A673 (cell line): ENCODE data around the gene CALN1.

Source experiments
- CTCF ChIP-seq: fragments of 300-800, 200-600 bp; sonication (generic); conservative IDR thresholded peaks from 2 replicates; pipeline ENCODE4 v1.5.1; 2017; ENCODE audit warnings: low read depth, mild to moderate bottlenecking, antibody characterized with exemption, low read length, moderate library complexity, mixed read lengths
- EZH2 ChIP-seq: fragments of 200-600 bp; sonication (generic); IDR thresholded peaks from 2 replicates; pipeline ENCODE4 v1.6.1; 2017; ENCODE audit warnings: borderline replicate concordance, low read depth, mild to moderate bottlenecking, mixed read lengths, antibody characterized with exemption, low read length; ENCODE audit not compliant: poor library complexity, severe bottlenecking

- TF ChIP-seq CTCF (no peak), EZH2 (no peak)
These were observed 151.7 kb downstream of the CALN1 start for GRCh38 chr7:72260406-72260805.
